ENCODE data around the gene RNF213. TPM values are rescaled to one million over a fixed set of nuclear protein-coding genes. Genes with fewer than 3 reads are reported as not detected.
"Not testable (repeated sequence)": the region's sequence is repeated elsewhere in the genome, so short reads cannot be mapped to it uniquely, and the experiment has no call there.

The RNF213 gene
- total RNA-seq, 1 donor from 2014 or later, result 29.6 TPM

- H3K4me1 Mint-ChIP-seq, result peaks cover 14% of the 10 kb centered on the region
- H3K27ac Mint-ChIP-seq (ENCODE audit: unreplicated experiment), result no peak overlapping the region
- no peaks in the 10 kb centered on the region for H3K9me3 Mint-ChIP-seq
- H3K36me3 Mint-ChIP-seq (ENCODE audit: low read depth), result no peaks in the 10 kb centered on the region
- TF ChIP-seq CTCF (conservative IDR thresholded peaks at IDR 0.05), result no peak
- H3K27me3 Mint-ChIP-seq (ENCODE audit: low read depth), result peaks cover 27% of the 10 kb centered on the region
- no peak overlapping the region for H3K4me3 Mint-ChIP-seq
- DNase-seq (ENCODE audit: low read depth, low spot score), result no peak
Measured at GRCh38 chr17:80409626-80410025, 149.0 kb downstream of the RNF213 start.

- not testable (repeated sequence) for DNase-seq (ENCODE audit: low read depth, low spot score); H3K9me3 Mint-ChIP-seq; H3K27ac Mint-ChIP-seq (ENCODE audit: unreplicated experiment); H3K4me3 Mint-ChIP-seq; H3K36me3 Mint-ChIP-seq (ENCODE audit: low read depth)
- Mint-ChIP-seq H3K27me3 (ENCODE audit: low read depth) (peaks cover 27% of the 10 kb centered on the region), H3K4me1 (peaks cover 17% of the 10 kb centered on the region)
Measured at GRCh38 chr17:80410441-80411087, 149.9 kb downstream of the RNF213 start.

DNA sequence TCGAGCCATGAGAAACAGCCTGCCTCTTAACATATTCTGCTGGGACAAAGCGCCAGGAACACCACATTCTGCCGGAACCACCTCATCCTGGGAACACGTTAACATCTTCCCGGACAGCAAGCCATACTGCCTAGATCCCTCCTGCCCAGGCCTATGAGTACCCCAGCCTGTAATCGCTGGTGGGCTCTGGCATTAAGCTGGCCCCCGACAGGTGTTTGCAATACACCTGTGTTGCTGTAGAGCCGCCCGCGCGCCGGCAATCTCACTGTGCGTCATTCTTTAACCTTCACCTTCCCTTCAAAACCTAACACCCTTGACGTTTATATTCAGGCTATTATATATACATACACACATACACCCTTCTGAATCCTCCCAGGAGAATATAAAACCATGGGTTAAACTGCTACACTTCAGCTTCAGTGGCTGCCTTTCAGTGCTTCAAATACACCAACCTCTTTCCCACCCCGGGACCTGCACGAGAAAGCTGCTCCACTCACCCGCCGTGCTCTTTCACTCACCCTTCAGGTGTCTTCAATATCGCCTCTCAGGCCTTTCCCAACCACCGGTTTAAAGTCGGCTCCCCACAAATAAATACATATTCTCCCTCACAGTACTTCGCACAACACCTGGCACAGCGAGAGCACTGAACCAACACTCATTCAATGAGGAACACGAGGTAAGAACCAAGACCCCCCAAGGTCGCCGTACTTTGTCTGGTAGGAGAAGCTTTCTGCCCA is 153.3 kb downstream of the RNF213 start:
- H3K36me3 Mint-ChIP-seq (ENCODE audit: low read depth), result peaks cover 3% of the 10 kb centered on the region
- H3K27me3 Mint-ChIP-seq (ENCODE audit: low read depth), result peaks cover 27% of the 10 kb centered on the region
- H3K9me3 Mint-ChIP-seq, result no peaks in the 10 kb centered on the region
- H3K4me3 Mint-ChIP-seq, result peak overlapping the region; percentile 97
- no peak for DNase-seq (ENCODE audit: low read depth, low spot score)
- no peak for TF ChIP-seq CTCF (conservative IDR thresholded peaks at IDR 0.05)
- no peak overlapping the region for H3K27ac Mint-ChIP-seq (ENCODE audit: unreplicated experiment)
- H3K4me1 Mint-ChIP-seq, result peaks cover 39% of the 10 kb centered on the region

DNA sequence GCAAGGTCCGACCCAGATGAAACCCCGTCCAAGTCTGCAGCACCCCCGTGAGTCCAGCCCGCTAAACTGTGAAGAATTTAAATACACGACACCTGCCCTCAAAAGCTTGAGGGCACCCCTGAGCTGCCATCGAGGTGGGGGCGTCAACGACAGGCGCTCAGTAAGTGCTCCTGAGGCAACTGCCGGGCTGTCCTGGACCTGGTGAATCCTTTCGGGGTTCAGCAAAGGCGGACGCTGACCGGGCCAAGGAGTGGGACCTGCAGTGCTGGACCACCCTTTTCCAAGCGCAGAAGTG is 153.8 kb downstream of the RNF213 start:
- DNase-seq (ENCODE audit: low read depth, low spot score), result no peak
- H3K4me1 Mint-ChIP-seq, result peaks cover 39% of the 10 kb centered on the region
- TF ChIP-seq CTCF (conservative IDR thresholded peaks at IDR 0.05), result no peak
- H3K36me3 Mint-ChIP-seq (ENCODE audit: low read depth), result peaks cover 3% of the 10 kb centered on the region
- H3K27me3 Mint-ChIP-seq (ENCODE audit: low read depth), result peaks cover 27% of the 10 kb centered on the region
- no peaks in the 10 kb centered on the region for H3K9me3 Mint-ChIP-seq
- H3K27ac Mint-ChIP-seq (ENCODE audit: unreplicated experiment), result no peak overlapping the region
- peak overlapping the region; percentile 97 for H3K4me3 Mint-ChIP-seq

- no peaks in the 10 kb centered on the region for H3K9me3 Mint-ChIP-seq
- peak; percentile 90 for DNase-seq (ENCODE audit: low read depth, low spot score)
- peaks cover 27% of the 10 kb centered on the region for H3K27me3 Mint-ChIP-seq (ENCODE audit: low read depth)
- H3K36me3 Mint-ChIP-seq (ENCODE audit: low read depth), result peaks cover 3% of the 10 kb centered on the region
- peaks cover 39% of the 10 kb centered on the region for H3K4me1 Mint-ChIP-seq
- peak within 1 kb of the TSS; percentile 97 for H3K4me3 Mint-ChIP-seq
- H3K27ac Mint-ChIP-seq (ENCODE audit: unreplicated experiment), result peak within 1 kb of the TSS; percentile 97
- no peak for TF ChIP-seq CTCF (conservative IDR thresholded peaks at IDR 0.05)
Measured at GRCh38 chr17:80414803-80415625, 154.4 kb downstream of the RNF213 start, which contains the start of gene ENDOV. ENDOV (plus strand) TSS chr17:80415167; CDS start chr17:80415195, 28 bp downstream.

Measured in neural crest cell (in vitro differentiated cells).